Neural cell (in vitro differentiated cells): ENCODE data around the gene WWTR1. TPM values are rescaled to one million over a fixed set of nuclear protein-coding genes. Genes with fewer than 3 reads are reported as not detected.

Experiments used
- H2AFZ ChIP-seq: fragments of 200-600, 300-800 bp; sonication (generic), shearing (Covaris generic); 2 replicates; pipeline ENCODE4 v1.6.0; 2014; ENCODE audit warnings: low read depth, mild to moderate bottlenecking, antibody characterized with exemption, low read length, moderate library complexity
- H3F3A ChIP-seq: fragments of 200-600 bp; shearing (Covaris generic); 2 replicates; pipeline ENCODE4 v1.6.1; 2016; ENCODE audit warnings: mild to moderate bottlenecking, moderate library complexity, mixed read lengths, antibody characterized with exemption, low read length; ENCODE audit not compliant: insufficient read depth, poor library complexity, severe bottlenecking
- H3K27ac ChIP-seq: fragments of 200-600, 300-800 bp; sonication (generic), shearing (Covaris generic); 2 replicates; pipeline ENCODE4 v1.5.1; 2014; ENCODE audit warnings: mild to moderate bottlenecking, low read length, moderate library complexity
- H3K27me3 ChIP-seq: fragments of 300-800, 200-600 bp; sonication (generic), shearing (Covaris generic); 2 replicates; pipeline ENCODE4 v1.6.0; 2014; ENCODE audit warnings: mild to moderate bottlenecking, low read depth, low read length, moderate library complexity; ENCODE audit not compliant: insufficient read depth
- H3K36me3 ChIP-seq: fragments of 300-800, 200-600 bp; sonication (generic), shearing (Covaris generic); 2 replicates; pipeline ENCODE4 v1.5.1; 2014; ENCODE audit warnings: mild to moderate bottlenecking, antibody characterized with exemption, low read length, moderate library complexity; ENCODE audit not compliant: insufficient read depth
- H3K4me2 ChIP-seq: fragments of 300-800, 200-600 bp; sonication (generic), shearing (Covaris generic); 2 replicates; pipeline ENCODE4 v1.6.0; 2014; ENCODE audit warnings: mild to moderate bottlenecking, low read length
- H3K4me3 ChIP-seq: fragments of 300-800, 200-600 bp; sonication (generic), shearing (Covaris generic); 2 replicates; pipeline ENCODE4 v1.5.1; 2014; ENCODE audit warnings: mild to moderate bottlenecking, low read length, moderate library complexity
- H3K79me2 ChIP-seq: fragments of 200-600 bp; shearing (Covaris generic); replicated peaks from 2 replicates; pipeline ENCODE4 v1.6.0; 2014; ENCODE audit warnings: mild to moderate bottlenecking, low read length, moderate library complexity; ENCODE audit not compliant: insufficient read depth
- H3K9ac ChIP-seq: fragments of 300-800, 200-600 bp; sonication (generic), shearing (Covaris generic); 2 replicates; pipeline ENCODE4 v1.6.1; 2016; ENCODE audit warnings: mild to moderate bottlenecking, low read length, mixed read lengths
- H3K9me2 ChIP-seq: fragments of 200-600 bp; shearing (Covaris generic); 2 replicates; pipeline ENCODE4 v1.6.1; 2016; ENCODE audit warnings: mild to moderate bottlenecking, low read length, mixed read lengths; ENCODE audit not compliant: insufficient read depth
- H3K9me3 ChIP-seq: fragments of 200-600, 300-800 bp; sonication (generic), shearing (Covaris generic); 2 replicates; pipeline ENCODE4 v1.6.1; 2016; ENCODE audit warnings: mild to moderate bottlenecking, mixed run types, low read length, moderate library complexity, mixed read lengths
- H4K20me1 ChIP-seq: fragments of 200-600 bp; shearing (Covaris generic); 2 replicates; pipeline ENCODE4 v1.6.1; 2016; ENCODE audit warnings: mild to moderate bottlenecking, mixed run types; ENCODE audit not compliant: insufficient read depth
- CTCF ChIP-seq: fragments of 450-650 bp; IDR thresholded peaks from 2 replicates; pipeline ENCODE4 v1.5.1; 2014; ENCODE audit warnings: antibody characterized with exemption, mild to moderate bottlenecking, moderate library complexity; ENCODE audit not compliant: poor library complexity, severe bottlenecking
- EP300 ChIP-seq: fragments of 450-650 bp; conservative IDR thresholded peaks from 2 replicates; pipeline ENCODE4 v1.6.1; 2014; ENCODE audit warnings: antibody characterized with exemption, mild to moderate bottlenecking, moderate library complexity; ENCODE audit not compliant: poor library complexity, severe bottlenecking
- EZH2 ChIP-seq: fragments of 200-600, 300-800 bp; shearing (Covaris generic), sonication (generic); IDR thresholded peaks from 2 replicates; pipeline ENCODE4 v1.6.1; 2014; ENCODE audit warnings: antibody characterized with exemption, low read length, borderline replicate concordance, mild to moderate bottlenecking; ENCODE audit not compliant: insufficient read depth, poor library complexity, severe bottlenecking
- MXI1 ChIP-seq: fragments of 450-650 bp; conservative IDR thresholded peaks from 2 replicates; pipeline ENCODE4 v1.6.1; 2014; ENCODE audit warnings: antibody characterized with exemption, mild to moderate bottlenecking; ENCODE audit not compliant: poor library complexity, severe bottlenecking
- POLR2AphosphoS5 ChIP-seq: IDR thresholded peaks from 2 replicates; pipeline ENCODE4 v1.6.1; 2012
- RAD21 ChIP-seq: fragments of 450-650 bp; conservative IDR thresholded peaks from 2 replicates; pipeline ENCODE4 v1.6.1; 2014; ENCODE audit warnings: antibody characterized with exemption, mild to moderate bottlenecking, moderate library complexity
- REST ChIP-seq: IDR thresholded peaks from 2 replicates; pipeline ENCODE4 v1.6.1; 2012; ENCODE audit warnings: borderline replicate concordance
- SMC3 ChIP-seq: fragments of 450-650 bp; conservative IDR thresholded peaks from 2 replicates; pipeline ENCODE4 v1.6.1; 2014; ENCODE audit warnings: antibody characterized with exemption, mild to moderate bottlenecking, moderate library complexity; ENCODE audit not compliant: poor library complexity
- TAF1 ChIP-seq: IDR thresholded peaks from 2 replicates; pipeline ENCODE4 v1.6.1; 2012; ENCODE audit warnings: low read depth
- polyA plus RNA-seq: library from polyadenylated mRNA; depleted of rRNA; stranded (reverse); fragments of >200 nt; gene quantifications from 2 replicates; pipeline ENCODE4 v1.2.3, GENCODE V29; 2014

Gene WWTR1
- polyA plus RNA-seq, 1 donor from 2014 or later = 0.97 TPM

DNA sequence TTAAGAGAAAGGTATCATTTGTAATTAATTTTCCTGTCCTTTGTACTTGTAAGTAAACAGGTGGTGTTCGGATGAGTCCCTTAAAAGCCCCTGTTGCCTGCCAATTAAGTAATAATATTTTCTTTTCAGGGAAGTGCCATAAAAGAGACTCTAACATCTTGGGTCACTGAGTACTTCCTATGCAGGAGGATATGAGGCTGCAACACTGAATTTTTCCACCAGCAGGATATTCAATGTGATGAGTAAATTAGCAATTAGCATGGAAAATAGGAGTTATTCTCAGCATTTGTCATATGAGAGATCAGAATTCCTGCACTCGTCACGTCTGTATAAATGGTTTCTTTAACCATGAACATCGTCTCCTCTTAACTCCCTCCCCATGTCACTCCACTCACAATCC, 45.4 kb downstream of the WWTR1 start:
- no peak overlapping the region for H3K9ac ChIP-seq
- no peak overlapping the region for H2AFZ ChIP-seq
- H4K20me1 ChIP-seq = no peaks in the 10 kb centered on the region
- H3F3A ChIP-seq = no peaks in the 10 kb centered on the region
- no peaks in the 10 kb centered on the region for H3K79me2 ChIP-seq
- no peak overlapping the region for H3K4me3 ChIP-seq
- no peaks in the 10 kb centered on the region for H3K9me2 ChIP-seq
- no peaks in the 10 kb centered on the region for H3K9me3 ChIP-seq
- H3K27ac ChIP-seq = no peak overlapping the region
- H3K4me2 ChIP-seq = no peak overlapping the region
- no peaks in the 10 kb centered on the region for H3K27me3 ChIP-seq
- no peak for TF ChIP-seq MXI1
- TF ChIP-seq REST = no peak
- no peak for TF ChIP-seq EZH2
- H3K36me3 ChIP-seq = no peaks in the 10 kb centered on the region

DNA sequence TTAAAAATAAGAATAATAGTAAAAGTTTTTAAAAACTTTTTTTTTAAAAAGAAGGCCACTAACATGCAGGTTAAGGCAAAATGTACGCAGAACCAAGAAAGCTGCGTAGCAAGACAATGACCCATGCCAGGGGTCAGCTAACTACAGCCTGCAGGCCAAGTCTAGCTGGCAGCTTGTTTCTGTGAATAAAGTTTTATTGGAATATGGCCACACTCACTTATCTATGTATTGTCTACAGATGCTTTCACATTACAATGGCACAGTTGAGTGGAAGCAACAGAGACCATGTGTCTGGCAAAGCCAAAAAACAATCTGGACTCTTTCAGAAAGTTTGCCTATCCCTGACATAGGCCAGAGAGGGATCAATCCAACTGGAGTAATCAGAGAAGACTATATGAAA, 46.7 kb downstream of the WWTR1 start:
- H3K79me2 ChIP-seq = no peaks in the 10 kb centered on the region
- H3K27me3 ChIP-seq = no peaks in the 10 kb centered on the region
- H3K4me3 ChIP-seq = no peak overlapping the region
- no peak overlapping the region for H3K9ac ChIP-seq
- no peak for TF ChIP-seq SMC3
- no peak for TF ChIP-seq RAD21
- TF ChIP-seq MXI1 = no peak
- no peak for TF ChIP-seq EZH2
- TF ChIP-seq CTCF = no peak
- no peaks in the 10 kb centered on the region for H3K9me2 ChIP-seq
- no peaks in the 10 kb centered on the region for H4K20me1 ChIP-seq
- no peaks in the 10 kb centered on the region for H3K9me3 ChIP-seq
- no peak overlapping the region for H3K27ac ChIP-seq
- no peak overlapping the region for H3K4me2 ChIP-seq
- no peak overlapping the region for H2AFZ ChIP-seq
- H3K36me3 ChIP-seq = no peaks in the 10 kb centered on the region
- H3F3A ChIP-seq = no peaks in the 10 kb centered on the region

DNA sequence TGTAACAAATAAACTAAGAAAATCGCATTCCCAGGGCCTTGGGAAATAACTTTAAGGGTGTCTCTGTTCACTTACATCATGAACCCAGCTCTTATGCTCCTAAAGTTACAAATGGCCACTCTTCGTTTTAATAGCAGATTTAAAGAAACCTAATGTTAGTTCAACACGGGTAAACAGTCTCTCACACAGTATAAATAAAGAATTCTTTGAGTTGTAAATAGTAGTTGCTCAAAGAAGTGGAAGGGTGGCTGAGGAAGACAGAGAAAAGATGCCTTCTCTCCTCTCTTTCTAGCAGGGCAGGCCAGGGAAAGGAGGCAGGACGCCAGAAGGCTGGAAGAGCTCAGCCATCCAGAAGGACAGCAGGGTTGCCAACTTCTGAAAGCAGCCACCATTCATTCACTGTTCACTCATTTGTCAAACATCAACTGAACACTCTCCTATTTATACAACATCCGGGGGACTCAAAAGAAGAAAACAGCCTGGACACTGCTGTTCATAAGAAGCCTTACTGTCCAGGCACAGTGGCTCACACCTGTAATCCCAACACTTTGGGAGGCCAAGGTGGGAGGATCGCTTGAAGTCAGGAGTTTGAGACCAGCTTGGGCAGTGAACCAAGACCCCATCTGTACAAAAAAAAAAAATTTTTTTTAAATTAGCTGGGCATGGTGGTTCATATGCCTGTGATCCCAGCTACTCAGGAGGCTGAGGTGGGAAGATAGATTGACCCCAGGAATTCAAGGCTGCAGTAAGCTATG, 47.3 kb downstream of the WWTR1 start:
- no peak overlapping the region for H3K4me2 ChIP-seq
- no peaks in the 10 kb centered on the region for H3K36me3 ChIP-seq
- H3K79me2 ChIP-seq = no peaks in the 10 kb centered on the region
- H3K27ac ChIP-seq = no peak overlapping the region
- H2AFZ ChIP-seq = no peak overlapping the region
- no peaks in the 10 kb centered on the region for H3K9me2 ChIP-seq
- H3K9me3 ChIP-seq = no peaks in the 10 kb centered on the region
- no peak overlapping the region for H3K4me3 ChIP-seq
- no peak overlapping the region for H3K9ac ChIP-seq
- TF ChIP-seq EZH2 (no peak), EP300 (no peak), RAD21 (no peak), REST (no peak), POLR2AphosphoS5 (no peak), CTCF (no peak), SMC3 (no peak), TAF1 (no peak), MXI1 (no peak)
- H3F3A ChIP-seq = no peaks in the 10 kb centered on the region
- H3K27me3 ChIP-seq = no peaks in the 10 kb centered on the region
- H4K20me1 ChIP-seq = no peaks in the 10 kb centered on the region
